Panc1 (cell line): ENCODE data around the gene FBXW4. TPM values are rescaled to one million over a fixed set of nuclear protein-coding genes. Genes with fewer than 3 reads are reported as not detected.
A peak's percentile ranks its signal among the peaks of the same experiment; 100 is the strongest.
"Not testable (repeated sequence)": the region's sequence is repeated elsewhere in the genome, so short reads cannot be mapped to it uniquely, and the experiment has no call there.

Experiments
- ATAC-seq: fragments of 200-7000 bp; cut with Tn5 transposase; 2 replicates; pipeline ENCODE4 v1.9.1; 2020; ENCODE audit warnings: mild to moderate bottlenecking, moderate library complexity
- BruUV-seq: library from RNA; stranded (reverse); fragments of 400-500 nt; replicated peaks from 2 replicates; lab custom pipeline; 2021; lab: Mats Ljungman, UMichigan
- CTCF ChIA-PET: fragments of 300-600 bp; sonication (Branson Sonifier 250); formaldehyde crosslinking; loops from one replicate; lab custom pipeline; 2022; ENCODE audit warnings: antibody characterized with exemption; lab: Charles Lee
- POLR2A ChIA-PET: fragments of 300-600 bp; sonication (Branson Sonifier 250); formaldehyde crosslinking; loops from one replicate; lab custom pipeline; 2022; ENCODE audit warnings: antibody characterized with exemption; lab: Charles Lee
- DNase-seq: peaks from one replicate; pipeline ENCODE4 v3.0.0-alpha.2; 2010; ENCODE audit warnings: low read depth, low spot score
- H3K27ac ChIP-seq: 2 replicates; pipeline ENCODE4 v1.5.1; 2011; ENCODE audit warnings: mild to moderate bottlenecking, low read length, inconsistent platforms
- H3K27me3 ChIP-seq: fragments of 200-500 bp; sonication (Bioruptor generic); 2 replicates; pipeline ENCODE4 v1.6.0; 2014; ENCODE audit warnings: low read length, inconsistent platforms; ENCODE audit not compliant: control insufficient read depth, insufficient read depth
- H3K36me3 ChIP-seq: fragments of 200-500 bp; sonication (Bioruptor generic); 2 replicates; pipeline ENCODE4 v1.5.1; 2014; ENCODE audit warnings: inconsistent platforms, mild to moderate bottlenecking, low read length, moderate library complexity; ENCODE audit not compliant: control insufficient read depth, insufficient read depth
- H3K4me1 ChIP-seq: 2 replicates; pipeline ENCODE4 v1.5.1; 2011; ENCODE audit warnings: inconsistent platforms, mild to moderate bottlenecking, low read length, moderate library complexity; ENCODE audit not compliant: control insufficient read depth, insufficient read depth
- H3K4me3 ChIP-seq, 2 experiments: 2 replicates each; pipeline ENCODE4 v1.5.1; 2011 to 2012; ENCODE audit warnings: low read depth in 2 of 2, low read length in 2 of 2, mild to moderate bottlenecking in 2 of 2, inconsistent platforms in 1 of 2, moderate library complexity in 1 of 2
- H3K9me3 ChIP-seq: fragments of 200-500 bp; sonication (Bioruptor generic); 2 replicates; pipeline ENCODE4 v1.5.1; 2014; ENCODE audit warnings: low read depth, mild to moderate bottlenecking, inconsistent platforms, low read length, moderate library complexity; ENCODE audit not compliant: control insufficient read depth, insufficient read depth
- POLR2AphosphoS5 ChIP-seq: IDR thresholded peaks from 2 replicates; pipeline ENCODE4 v1.6.1; 2012; ENCODE audit warnings: mild to moderate bottlenecking, low read depth, low read length, moderate library complexity
- SIN3A ChIP-seq: IDR thresholded peaks from 2 replicates; pipeline ENCODE4 v1.6.1; 2012; ENCODE audit warnings: low read depth, mild to moderate bottlenecking, low read length, moderate library complexity, borderline replicate concordance; ENCODE audit not compliant: insufficient read depth
- TCF7L2 ChIP-seq: IDR thresholded peaks from 2 replicates; pipeline ENCODE4 v1.6.1; 2011; ENCODE audit warnings: mild to moderate bottlenecking, low read depth, low read length, inconsistent platforms
- in situ Hi-C: cut with HindIII; loops from 2 replicates; pipeline ENCODE4 v1.10.0; 2016; ENCODE audit warnings: low sequenced_read_pairs, low pct_unique_long_range_greater_than_20kb
- intact Hi-C: fragments of 100-400 bp; cut with micrococcal nuclease; formaldehyde crosslinking; loops from one replicate; pipeline ENCODE4 v1.10.0; 2022; ENCODE audit not compliant: unreplicated experiment
- total RNA-seq: library from RNA; stranded (reverse); gene quantifications from one replicate; pipeline ENCODE4 v1.2.1, GENCODE V29; 2021; ENCODE audit not compliant: unreplicated experiment
- TF ChIP-seq, protein P1 (sequence below): fragments of 450-650 bp; IDR thresholded peaks from 2 replicates; pipeline ENCODE4 v1.5.1; 2017; ENCODE audit warnings: mild to moderate bottlenecking
- TF ChIP-seq, protein P2 (sequence below), 2 experiments: IDR thresholded peaks; 2 replicates each; pipeline ENCODE4 v1.6.1; 2011 to 2012; ENCODE audit warnings: low read depth in 2 of 2, control low read depth in 1 of 2, low read length in 1 of 2, mild to moderate bottlenecking in 1 of 2, moderate library complexity in 1 of 2; ENCODE audit not compliant: insufficient read depth in 1 of 2

FBXW4 gene
- total RNA-seq, 1 experiment from 2014 or later: 61.5 TPM

DNA sequence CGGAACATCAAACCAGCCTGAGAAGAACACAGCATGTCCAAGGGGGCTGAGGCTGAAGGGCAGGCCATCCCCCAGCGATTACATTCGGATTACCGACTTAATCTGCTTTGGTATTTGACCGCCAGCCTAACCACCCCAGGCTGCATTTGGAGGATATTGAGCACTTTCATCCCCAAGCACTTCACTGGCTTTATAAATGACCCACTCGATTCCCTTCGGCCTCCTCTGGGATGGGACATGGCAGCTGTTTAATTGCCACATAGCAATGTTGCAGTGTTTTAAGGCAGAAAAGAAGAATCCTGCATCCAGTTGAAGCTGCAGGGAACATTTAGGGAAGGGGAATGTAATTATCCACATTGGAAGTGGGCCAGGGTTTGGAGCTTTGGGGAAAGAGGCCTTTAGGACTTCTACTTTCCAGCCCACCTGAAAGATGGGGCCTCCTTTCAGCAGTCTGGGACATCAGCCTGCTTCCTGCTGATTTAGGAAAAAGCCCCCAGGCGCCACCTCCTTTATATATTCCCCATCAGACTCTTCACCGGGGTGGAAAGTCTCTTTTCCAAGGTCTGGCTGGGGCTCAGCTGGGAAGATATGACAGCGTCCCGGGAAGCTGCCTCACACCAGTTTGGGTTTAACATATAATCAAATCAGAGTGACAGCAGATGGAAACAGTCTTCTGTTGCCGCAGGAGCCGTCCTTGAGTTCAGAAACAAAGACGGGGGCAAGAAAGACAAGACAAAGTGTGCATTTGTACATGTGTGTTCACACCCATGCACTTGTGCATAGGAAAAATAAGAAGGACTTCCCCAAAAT lies 97.7 kb downstream of the FBXW4 start:
- Histone ChIP-seq H3K36me3 (no peaks in the 10 kb centered on the region), H3K4me3 (no peak overlapping the region), H3K4me1 (peaks cover 15% of the 10 kb centered on the region), H3K27ac (no peak overlapping the region), H3K9me3 (no peaks in the 10 kb centered on the region), H3K27me3 (no peaks in the 10 kb centered on the region)
- ATAC-seq (no peak), DNase-seq (no peak)
- ChIA-PET POLR2A (no interaction called here), CTCF (interaction anchor here (1.6 kb wide), 1 partner anchor 184 kb away, joined by 5 read pairs; no protein-coding TSS in a partner anchor)
- TF ChIP-seq, protein P1, sequence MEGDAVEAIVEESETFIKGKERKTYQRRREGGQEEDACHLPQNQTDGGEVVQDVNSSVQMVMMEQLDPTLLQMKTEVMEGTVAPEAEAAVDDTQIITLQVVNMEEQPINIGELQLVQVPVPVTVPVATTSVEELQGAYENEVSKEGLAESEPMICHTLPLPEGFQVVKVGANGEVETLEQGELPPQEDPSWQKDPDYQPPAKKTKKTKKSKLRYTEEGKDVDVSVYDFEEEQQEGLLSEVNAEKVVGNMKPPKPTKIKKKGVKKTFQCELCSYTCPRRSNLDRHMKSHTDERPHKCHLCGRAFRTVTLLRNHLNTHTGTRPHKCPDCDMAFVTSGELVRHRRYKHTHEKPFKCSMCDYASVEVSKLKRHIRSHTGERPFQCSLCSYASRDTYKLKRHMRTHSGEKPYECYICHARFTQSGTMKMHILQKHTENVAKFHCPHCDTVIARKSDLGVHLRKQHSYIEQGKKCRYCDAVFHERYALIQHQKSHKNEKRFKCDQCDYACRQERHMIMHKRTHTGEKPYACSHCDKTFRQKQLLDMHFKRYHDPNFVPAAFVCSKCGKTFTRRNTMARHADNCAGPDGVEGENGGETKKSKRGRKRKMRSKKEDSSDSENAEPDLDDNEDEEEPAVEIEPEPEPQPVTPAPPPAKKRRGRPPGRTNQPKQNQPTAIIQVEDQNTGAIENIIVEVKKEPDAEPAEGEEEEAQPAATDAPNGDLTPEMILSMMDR: no peak
- TF ChIP-seq TCF7L2 (no peak), POLR2AphosphoS5 (no peak), SIN3A (no peak)
- TF ChIP-seq, protein P2, sequence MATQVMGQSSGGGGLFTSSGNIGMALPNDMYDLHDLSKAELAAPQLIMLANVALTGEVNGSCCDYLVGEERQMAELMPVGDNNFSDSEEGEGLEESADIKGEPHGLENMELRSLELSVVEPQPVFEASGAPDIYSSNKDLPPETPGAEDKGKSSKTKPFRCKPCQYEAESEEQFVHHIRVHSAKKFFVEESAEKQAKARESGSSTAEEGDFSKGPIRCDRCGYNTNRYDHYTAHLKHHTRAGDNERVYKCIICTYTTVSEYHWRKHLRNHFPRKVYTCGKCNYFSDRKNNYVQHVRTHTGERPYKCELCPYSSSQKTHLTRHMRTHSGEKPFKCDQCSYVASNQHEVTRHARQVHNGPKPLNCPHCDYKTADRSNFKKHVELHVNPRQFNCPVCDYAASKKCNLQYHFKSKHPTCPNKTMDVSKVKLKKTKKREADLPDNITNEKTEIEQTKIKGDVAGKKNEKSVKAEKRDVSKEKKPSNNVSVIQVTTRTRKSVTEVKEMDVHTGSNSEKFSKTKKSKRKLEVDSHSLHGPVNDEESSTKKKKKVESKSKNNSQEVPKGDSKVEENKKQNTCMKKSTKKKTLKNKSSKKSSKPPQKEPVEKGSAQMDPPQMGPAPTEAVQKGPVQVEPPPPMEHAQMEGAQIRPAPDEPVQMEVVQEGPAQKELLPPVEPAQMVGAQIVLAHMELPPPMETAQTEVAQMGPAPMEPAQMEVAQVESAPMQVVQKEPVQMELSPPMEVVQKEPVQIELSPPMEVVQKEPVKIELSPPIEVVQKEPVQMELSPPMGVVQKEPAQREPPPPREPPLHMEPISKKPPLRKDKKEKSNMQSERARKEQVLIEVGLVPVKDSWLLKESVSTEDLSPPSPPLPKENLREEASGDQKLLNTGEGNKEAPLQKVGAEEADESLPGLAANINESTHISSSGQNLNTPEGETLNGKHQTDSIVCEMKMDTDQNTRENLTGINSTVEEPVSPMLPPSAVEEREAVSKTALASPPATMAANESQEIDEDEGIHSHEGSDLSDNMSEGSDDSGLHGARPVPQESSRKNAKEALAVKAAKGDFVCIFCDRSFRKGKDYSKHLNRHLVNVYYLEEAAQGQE (IDR thresholded peaks at IDR 0.05; ENCODE audit: insufficient read depth in 1 of 2, low read depth in 2 of 2, low read length in 1 of 2): no peak
- in situ Hi-C loops (no loop called here), intact Hi-C loops (no loop called here)
- BruUV-seq: no TSS peak

DNA sequence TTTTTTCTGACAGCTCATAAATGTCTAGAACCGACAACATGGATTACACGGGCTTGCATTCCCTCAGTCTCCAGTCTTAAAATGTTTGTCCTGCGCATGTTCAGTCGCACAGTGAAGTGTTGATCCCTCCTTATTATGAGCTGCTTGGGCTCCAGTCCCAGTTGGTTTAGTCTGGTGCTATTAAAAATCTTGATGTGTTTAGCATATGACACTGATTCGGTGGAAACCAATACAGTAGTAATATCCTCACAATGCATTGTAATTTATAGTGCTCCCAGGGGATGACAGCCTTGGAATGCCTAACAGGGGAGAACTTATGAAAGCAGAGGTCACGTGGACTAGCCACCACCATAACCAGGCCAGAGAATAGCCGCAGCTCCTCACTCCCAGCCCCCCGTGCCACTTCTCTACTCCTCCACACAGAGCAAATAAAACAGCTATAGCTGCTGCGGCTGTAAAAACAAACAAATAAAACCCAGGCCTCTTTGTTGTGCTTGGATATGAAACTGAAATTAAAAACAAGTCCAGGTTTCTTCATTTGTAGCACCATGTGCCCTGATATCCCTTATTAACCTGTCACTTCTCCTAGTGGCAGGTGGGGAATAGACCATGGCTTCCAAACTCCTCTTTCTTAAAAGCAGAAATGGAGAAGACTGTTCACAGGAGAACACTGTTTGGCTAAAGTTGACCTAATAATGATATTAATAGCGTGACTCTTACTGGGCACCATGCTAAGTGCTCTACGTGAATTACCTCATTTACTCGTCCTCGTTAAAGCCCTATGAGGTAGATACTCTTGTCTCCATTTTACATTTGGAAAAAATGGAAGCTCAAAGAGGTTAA lies 99.2 kb downstream of the FBXW4 start:
- TF ChIP-seq, protein P1: no peak
- TF ChIP-seq TCF7L2: peak; percentile 84
- TF ChIP-seq POLR2AphosphoS5: peak; percentile 54; the same call in 1 of the 2 replicates
- ChIA-PET POLR2A (interaction anchor here (0.6 kb wide), 2 partner anchors 19 to 56 kb away, joined by 3 read pairs; no protein-coding TSS in a partner anchor), CTCF (no interaction called here)
- BruUV-seq: no TSS peak
- in situ Hi-C loops: no loop called here
- ATAC-seq (peak; percentile 81), DNase-seq (no peak)
- peak overlapping the region; percentile 41 for H3K27ac ChIP-seq
- H3K9me3 ChIP-seq: no peaks in the 10 kb centered on the region
- peaks cover 15% of the 10 kb centered on the region for H3K4me1 ChIP-seq
- no peaks in the 10 kb centered on the region for H3K36me3 ChIP-seq
- intact Hi-C loops: no loop called here
- no peaks in the 10 kb centered on the region for H3K27me3 ChIP-seq
- H3K4me3 ChIP-seq: no peak overlapping the region

DNA sequence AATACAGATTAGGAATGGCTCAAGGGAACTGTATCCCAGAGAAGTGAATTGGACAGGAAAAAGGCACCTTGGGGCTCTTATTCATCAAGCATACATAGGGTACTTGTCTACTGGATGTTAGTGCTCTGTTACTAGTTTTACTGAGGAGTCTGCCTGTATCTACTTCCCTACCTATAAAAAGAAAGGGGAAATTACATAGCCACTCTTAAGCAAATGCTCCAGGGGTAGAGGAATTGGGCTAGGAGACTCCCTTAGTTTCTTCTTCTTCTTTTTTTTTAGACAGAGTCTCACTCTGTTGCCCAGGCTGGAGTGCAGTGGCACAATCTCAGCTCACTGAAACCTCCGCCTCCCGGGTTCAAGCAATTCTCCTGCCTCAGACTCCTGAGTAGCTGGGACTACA lies 101.6 kb downstream of the FBXW4 start:
- H3K27me3 ChIP-seq, in situ Hi-C loops, BruUV-seq, H3K27ac ChIP-seq, ATAC-seq, H3K36me3 ChIP-seq, H3K4me3 ChIP-seq, CTCF ChIA-PET, intact Hi-C loops, H3K9me3 ChIP-seq, POLR2A ChIA-PET, DNase-seq: not testable (repeated sequence)
- peaks cover 22% of the 10 kb centered on the region for H3K4me1 ChIP-seq
